GM18519 (cell line): ENCODE measurements around the gene KRTAP21-3.

ENCODE experiments used
- ATAC-seq: cut with Tn5 transposase; IDR thresholded peaks from one replicate; pipeline ENCODE4 v1.9.1; 2021; ENCODE audit warnings: mild to moderate bottlenecking, moderate library complexity; ENCODE audit not compliant: unreplicated experiment, low FRiP score

KRTAP21-3 gene

DNA sequence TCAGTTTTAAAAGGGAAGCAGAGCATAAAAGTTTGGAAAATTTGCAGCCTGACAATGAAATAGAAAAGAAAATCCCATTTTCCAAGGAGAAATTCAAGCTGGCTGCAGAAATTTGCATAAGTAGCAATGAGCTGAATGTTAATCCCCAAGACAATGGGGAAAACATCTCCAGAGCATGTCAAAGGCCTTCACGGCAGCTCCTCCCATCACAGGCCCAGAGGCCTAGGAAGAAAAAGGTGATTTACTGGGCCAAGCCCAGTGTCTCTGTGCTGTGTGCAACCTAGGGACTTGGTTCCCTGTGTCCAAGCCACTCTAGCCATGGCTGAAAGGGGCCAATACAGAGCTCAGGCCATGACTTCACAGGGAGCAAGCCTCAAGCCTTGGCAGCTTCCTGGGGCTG, 49.8 kb downstream of the KRTAP21-3 start:
- no peak for ATAC-seq
